Posterior vena cava (tissue), 2 donors: ENCODE results near the gene RPS6KA2. TPM values are rescaled to one million over a fixed set of nuclear protein-coding genes. Genes with fewer than 3 reads are reported as not detected.
"Not testable (repeated sequence)": the region's sequence is repeated elsewhere in the genome, so short reads cannot be mapped to it uniquely, and the experiment has no call there.

Source experiments
- DNase-seq: peaks from one replicate; pipeline ENCODE4 v3.0.0-alpha.2; 2020; ENCODE audit warnings: low spot score
- intact Hi-C, 2 donors: fragments of 100-400 bp; cut with DNase I; formaldehyde crosslinking; loops; one replicate each; pipeline versions ENCODE4 v1.14.1 to v1.14.2; 2022 to 2023
- microRNA-seq, 2 donors: library from miRNA; unstranded; fragments of <30 nt; microRNA quantifications; one replicate each; pipeline ENCODE4 v1.2.0, GENCODE V29; 2020 to 2021; ENCODE audit warnings: borderline microRNAs expressed in 2 of 2
- total RNA-seq, 2 donors: library from RNA; stranded (reverse); fragmentation: NEBNext Ultra II Directional; extraction: Animal tissue kit (Norgen Biotek cat#: 25700); gene quantifications; one replicate each; pipeline ENCODE4 v1.2.1, GENCODE V29; 2021
- donor health status: DM: yes; HTN: yes; CAD: no.
- donor health status: DM: yes; HTN: yes; CAD: no.

RPS6KA2 gene
- total RNA-seq, 2 donors from 2014 or later: 34.0 to 43.4 TPM

- intact Hi-C loops: no loop called here
- DNase-seq: no peak
Measured at GRCh38 chr6:166364456-166364855, 262.6 kb downstream of the RPS6KA2 start.

GRCh38 chr6:166362427-166362826 lies 264.6 kb downstream of the RPS6KA2 start:
- intact Hi-C loops: not testable (repeated sequence)

GRCh38 chr6:166361077-166361429 lies 266.0 kb downstream of the RPS6KA2 start:
- intact Hi-C loops: no loop called here
- DNase-seq: no peak

More at GRCh38 chr6:166362427-166362826, 264.6 kb downstream of the RPS6KA2 start:
- DNase-seq: not testable (repeated sequence)

- intact Hi-C loops: no loop called here
- no peak for DNase-seq
Measured at GRCh38 chr6:166360243-166361076, 266.6 kb downstream of the RPS6KA2 start.

Small RNA genes within 50 kb of the gene (microRNA-seq; reads per million reads assigned to microRNA genes)
- 0 to 0.52 reads per million in 2 donors for gene MIR1913

Other genes starting within 250 kb of the RPS6KA2 start
- gene MPC1, start 244.3 kb downstream of the RPS6KA2 start, total RNA-seq: 10 to 100 TPM; 50.9 to 66.3 TPM
- 1 to 10 TPM; 1.7 to 2.7 TPM for gene RAMACL, start 40.6 kb downstream of the RPS6KA2 start, total RNA-seq